Panc1 (cell line): ENCODE measurements around the gene EEF2. TPM values are rescaled to one million over a fixed set of nuclear protein-coding genes. Genes with fewer than 3 reads are reported as not detected.

Experiments
- ATAC-seq: fragments of 200-7000 bp; cut with Tn5 transposase; 2 replicates; pipeline ENCODE4 v1.9.1; 2020; ENCODE audit warnings: mild to moderate bottlenecking, moderate library complexity
- BruUV-seq: library from RNA; stranded (reverse); fragments of 400-500 nt; replicated peaks from 2 replicates; lab custom pipeline; 2021; lab: Mats Ljungman, UMichigan
- CTCF ChIA-PET: fragments of 300-600 bp; sonication (Branson Sonifier 250); formaldehyde crosslinking; loops from one replicate; lab custom pipeline; 2022; ENCODE audit warnings: antibody characterized with exemption; lab: Charles Lee
- POLR2A ChIA-PET: fragments of 300-600 bp; sonication (Branson Sonifier 250); formaldehyde crosslinking; loops from one replicate; lab custom pipeline; 2022; ENCODE audit warnings: antibody characterized with exemption; lab: Charles Lee
- DNase-seq: peaks from one replicate; pipeline ENCODE4 v3.0.0-alpha.2; 2010; ENCODE audit warnings: low read depth, low spot score
- H3K27ac ChIP-seq: 2 replicates; pipeline ENCODE4 v1.5.1; 2011; ENCODE audit warnings: mild to moderate bottlenecking, low read length, inconsistent platforms
- H3K27me3 ChIP-seq: fragments of 200-500 bp; sonication (Bioruptor generic); 2 replicates; pipeline ENCODE4 v1.6.0; 2014; ENCODE audit warnings: low read length, inconsistent platforms; ENCODE audit not compliant: control insufficient read depth, insufficient read depth
- H3K36me3 ChIP-seq: fragments of 200-500 bp; sonication (Bioruptor generic); 2 replicates; pipeline ENCODE4 v1.5.1; 2014; ENCODE audit warnings: inconsistent platforms, mild to moderate bottlenecking, low read length, moderate library complexity; ENCODE audit not compliant: control insufficient read depth, insufficient read depth
- H3K4me1 ChIP-seq: 2 replicates; pipeline ENCODE4 v1.5.1; 2011; ENCODE audit warnings: inconsistent platforms, mild to moderate bottlenecking, low read length, moderate library complexity; ENCODE audit not compliant: control insufficient read depth, insufficient read depth
- H3K4me3 ChIP-seq, 2 experiments: 2 replicates each; pipeline ENCODE4 v1.5.1; 2011 to 2012; ENCODE audit warnings: low read depth in 2 of 2, low read length in 2 of 2, mild to moderate bottlenecking in 2 of 2, inconsistent platforms in 1 of 2, moderate library complexity in 1 of 2
- H3K9me3 ChIP-seq: fragments of 200-500 bp; sonication (Bioruptor generic); 2 replicates; pipeline ENCODE4 v1.5.1; 2014; ENCODE audit warnings: low read depth, mild to moderate bottlenecking, inconsistent platforms, low read length, moderate library complexity; ENCODE audit not compliant: control insufficient read depth, insufficient read depth
- CTCF ChIP-seq: fragments of 450-650 bp; IDR thresholded peaks from 2 replicates; pipeline ENCODE4 v1.5.1; 2017; ENCODE audit warnings: mild to moderate bottlenecking
- POLR2AphosphoS5 ChIP-seq: IDR thresholded peaks from 2 replicates; pipeline ENCODE4 v1.6.1; 2012; ENCODE audit warnings: mild to moderate bottlenecking, low read depth, low read length, moderate library complexity
- REST ChIP-seq, 2 experiments: IDR thresholded peaks; 2 replicates each; pipeline ENCODE4 v1.6.1; 2011 to 2012; ENCODE audit warnings: low read depth in 2 of 2, control low read depth in 1 of 2, low read length in 1 of 2, mild to moderate bottlenecking in 1 of 2, moderate library complexity in 1 of 2; ENCODE audit not compliant: insufficient read depth in 1 of 2
- TCF7L2 ChIP-seq: IDR thresholded peaks from 2 replicates; pipeline ENCODE4 v1.6.1; 2011; ENCODE audit warnings: mild to moderate bottlenecking, low read depth, low read length, inconsistent platforms
- in situ Hi-C: cut with HindIII; loops from 2 replicates; pipeline ENCODE4 v1.10.0; 2016; ENCODE audit warnings: low sequenced_read_pairs, low pct_unique_long_range_greater_than_20kb
- intact Hi-C: fragments of 100-400 bp; cut with micrococcal nuclease; formaldehyde crosslinking; loops from one replicate; pipeline ENCODE4 v1.10.0; 2022; ENCODE audit not compliant: unreplicated experiment
- total RNA-seq: library from RNA; stranded (reverse); gene quantifications from one replicate; pipeline ENCODE4 v1.2.1, GENCODE V29; 2021; ENCODE audit not compliant: unreplicated experiment

The EEF2 gene
- total RNA-seq, 1 experiment from 2014 or later: 1,391 TPM

- no peak overlapping the region for H3K4me3 ChIP-seq
- H3K27ac ChIP-seq: no peak overlapping the region
- intact Hi-C loops (no loop called here), in situ Hi-C loops (no loop called here)
- H3K4me1 ChIP-seq: no peaks in the 10 kb centered on the region
- DNase-seq (no peak), ATAC-seq (no peak)
- no peaks in the 10 kb centered on the region for H3K9me3 ChIP-seq
- POLR2A ChIA-PET: no interaction called here
- H3K36me3 ChIP-seq: no peaks in the 10 kb centered on the region
- TF ChIP-seq REST (IDR thresholded peaks at IDR 0.05; ENCODE audit: insufficient read depth in 1 of 2, low read depth in 2 of 2, low read length in 1 of 2) (no peak), CTCF (no peak)
- BruUV-seq: no TSS peak
- H3K27me3 ChIP-seq: no peaks in the 10 kb centered on the region
- CTCF ChIA-PET: no interaction called here
These were observed 31.2 kb upstream of the EEF2 start for GRCh38 chr19:4016486-4016885.

GRCh38 chr19:4015705-4016402, 30.6 kb upstream of the EEF2 start:
- ATAC-seq: no peak
- no peaks in the 10 kb centered on the region for H3K36me3 ChIP-seq
- POLR2A ChIA-PET: no interaction called here
- CTCF ChIA-PET: no interaction called here
- no peak overlapping the region for H3K27ac ChIP-seq
- DNase-seq: no peak
- in situ Hi-C loops (no loop called here), intact Hi-C loops (no loop called here)
- no peaks in the 10 kb centered on the region for H3K4me1 ChIP-seq
- no peak overlapping the region for H3K4me3 ChIP-seq
- no peaks in the 10 kb centered on the region for H3K27me3 ChIP-seq
- BruUV-seq: no TSS peak
- H3K9me3 ChIP-seq: no peaks in the 10 kb centered on the region
- TF ChIP-seq REST (IDR thresholded peaks at IDR 0.05; ENCODE audit: insufficient read depth in 1 of 2, low read depth in 2 of 2, low read length in 1 of 2): no peak
- TF ChIP-seq CTCF: no peak
- no peak for TF ChIP-seq POLR2AphosphoS5
- TF ChIP-seq TCF7L2: no peak
